Activated T-helper 17 cell treated with anti-CD3 and anti-CD28 coated beads, Interleukin-2, amount 50 U/mL, for 72 hours (primary cell): Measurements from ENCODE around the gene RIPK1. TPM values are rescaled to one million over a fixed set of nuclear protein-coding genes. Genes with fewer than 3 reads are reported as not detected.
"Not testable (repeated sequence)": the region's sequence is repeated elsewhere in the genome, so short reads cannot be mapped to it uniquely, and the experiment has no call there.

Experiments
- ATAC-seq: fragments of 150-1000 bp; cut with Tn5 transposase; replicated peaks from 2 replicates; pipeline ENCODE4 v1.10.0; 2021; ENCODE audit warnings: mild to moderate bottlenecking, moderate library complexity
- H3K27ac Mint-ChIP-seq: one replicate; pipeline ENCODE4 v1.8.0; 2022; ENCODE audit warnings: mixed read lengths
- H3K27me3 Mint-ChIP-seq: one replicate; pipeline ENCODE4 v1.8.0; 2022; ENCODE audit warnings: mixed read lengths
- H3K36me3 Mint-ChIP-seq: one replicate; pipeline ENCODE4 v1.8.0; 2022; ENCODE audit warnings: low read depth, mild to moderate bottlenecking, mixed read lengths
- H3K4me1 Mint-ChIP-seq: one replicate; pipeline ENCODE4 v1.8.0; 2022; ENCODE audit warnings: mixed read lengths
- H3K4me3 Mint-ChIP-seq: one replicate; pipeline ENCODE4 v1.8.0; 2022; ENCODE audit warnings: mild to moderate bottlenecking, mixed read lengths
- H3K9me3 Mint-ChIP-seq: one replicate; pipeline ENCODE4 v1.8.0; 2022; ENCODE audit warnings: mixed read lengths
- total RNA-seq, 2 donors: library from RNA; stranded (reverse); gene quantifications; one replicate each; pipeline ENCODE4 v1.2.3, GENCODE V29; 2022

Gene RIPK1
- total RNA-seq, 2 donors from 2014 or later = 17.5 to 18.2 TPM

- Mint-ChIP-seq H3K4me3 (no peak overlapping the region), H3K9me3 (no peaks in the 10 kb centered on the region), H3K4me1 (peaks cover 4% of the 10 kb centered on the region), H3K36me3 (peaks cover 17% of the 10 kb centered on the region), H3K27ac (no peak overlapping the region), H3K27me3 (no peaks in the 10 kb centered on the region)
- no peak for ATAC-seq
Measured at GRCh38 chr6:3144571-3144970, 76.3 kb downstream of the RIPK1 start.

GRCh38 chr6:3147914-3148757 lies 79.8 kb downstream of the RIPK1 start:
- Mint-ChIP-seq H3K9me3 (no peaks in the 10 kb centered on the region), H3K27me3 (no peaks in the 10 kb centered on the region), H3K27ac (no peak overlapping the region), H3K36me3 (peaks cover 5% of the 10 kb centered on the region), H3K4me1 (peaks cover 4% of the 10 kb centered on the region), H3K4me3 (no peak overlapping the region)
- ATAC-seq = no peak

GRCh38 chr6:3151691-3152090 lies 83.4 kb downstream of the RIPK1 start:
- no peak for ATAC-seq
- Mint-ChIP-seq H3K36me3 (peaks cover 16% of the 10 kb centered on the region), H3K27ac (no peak overlapping the region), H3K4me3 (no peak overlapping the region), H3K27me3 (peaks cover 4% of the 10 kb centered on the region), H3K9me3 (no peaks in the 10 kb centered on the region), H3K4me1 (no peaks in the 10 kb centered on the region)

GRCh38 chr6:3152689-3153088 lies 84.4 kb downstream of the RIPK1 start:
- no peaks in the 10 kb centered on the region for H3K4me1 Mint-ChIP-seq

GRCh38 chr6:3155416-3155815 lies 87.1 kb downstream of the RIPK1 start:
- H3K27ac Mint-ChIP-seq, ATAC-seq, H3K9me3 Mint-ChIP-seq, H3K27me3 Mint-ChIP-seq: not testable (repeated sequence)
- H3K36me3 Mint-ChIP-seq = peaks cover 12% of the 10 kb centered on the region
- peaks cover 12% of the 10 kb centered on the region for H3K4me1 Mint-ChIP-seq
- H3K4me3 Mint-ChIP-seq = peak overlapping the region; percentile 78

More at GRCh38 chr6:3152689-3153088, 84.4 kb downstream of the RIPK1 start:
- H3K36me3 Mint-ChIP-seq = peaks cover 12% of the 10 kb centered on the region
- peaks cover 4% of the 10 kb centered on the region for H3K27me3 Mint-ChIP-seq
- ATAC-seq = no peak
- no peak overlapping the region for H3K4me3 Mint-ChIP-seq
- no peaks in the 10 kb centered on the region for H3K9me3 Mint-ChIP-seq
- H3K27ac Mint-ChIP-seq = no peak overlapping the region

- Mint-ChIP-seq H3K36me3 (peaks cover 12% of the 10 kb centered on the region), H3K4me3 (peak overlapping the region; percentile 78), H3K4me1 (peaks cover 12% of the 10 kb centered on the region), H3K27ac (peak overlapping the region; percentile 56)
- peak; percentile 11 for ATAC-seq
- not testable (repeated sequence) for H3K27me3 Mint-ChIP-seq, H3K9me3 Mint-ChIP-seq
Measured at GRCh38 chr6:3156184-3157130, 88.2 kb downstream of the RIPK1 start.

GRCh38 chr6:3157131-3157933 lies 89.0 kb downstream of the RIPK1 start, which contains the start of gene TUBB2A:
TUBB2A (minus strand) TSS chr6:3157544; CDS start chr6:3157463, 81 bp downstream.
- H3K9me3 Mint-ChIP-seq = no peaks in the 10 kb centered on the region
- peaks cover 4% of the 10 kb centered on the region for H3K27me3 Mint-ChIP-seq
- H3K4me3 Mint-ChIP-seq = peak within 1 kb of the TSS; percentile 78
- peaks cover 12% of the 10 kb centered on the region for H3K36me3 Mint-ChIP-seq
- peak; percentile 78 for ATAC-seq
- peak within 1 kb of the TSS; percentile 56 for H3K27ac Mint-ChIP-seq
- H3K4me1 Mint-ChIP-seq = peaks cover 17% of the 10 kb centered on the region

GRCh38 chr6:3159805-3160781 lies 91.8 kb downstream of the RIPK1 start:
- peaks cover 4% of the 10 kb centered on the region for H3K27me3 Mint-ChIP-seq
- H3K9me3 Mint-ChIP-seq = no peaks in the 10 kb centered on the region
- H3K36me3 Mint-ChIP-seq = peaks cover 5% of the 10 kb centered on the region
- ATAC-seq = peak; percentile 54
- H3K4me3 Mint-ChIP-seq = peak overlapping the region; percentile 54
- peaks cover 27% of the 10 kb centered on the region for H3K4me1 Mint-ChIP-seq
- H3K27ac Mint-ChIP-seq = no peak overlapping the region

GRCh38 chr6:3162067-3162497 lies 93.8 kb downstream of the RIPK1 start:
- H3K36me3 Mint-ChIP-seq = no peaks in the 10 kb centered on the region
- no peaks in the 10 kb centered on the region for H3K27me3 Mint-ChIP-seq
- H3K4me3 Mint-ChIP-seq = peak overlapping the region; percentile 76
- no peaks in the 10 kb centered on the region for H3K9me3 Mint-ChIP-seq
- H3K27ac Mint-ChIP-seq = no peak overlapping the region
- H3K4me1 Mint-ChIP-seq = peaks cover 27% of the 10 kb centered on the region
- ATAC-seq = peak; percentile 51

- ATAC-seq = peak; percentile 67
- H3K36me3 Mint-ChIP-seq = no peaks in the 10 kb centered on the region
- no peaks in the 10 kb centered on the region for H3K9me3 Mint-ChIP-seq
- peak overlapping the region; percentile 76 for H3K4me3 Mint-ChIP-seq
- H3K4me1 Mint-ChIP-seq = peaks cover 27% of the 10 kb centered on the region
- H3K27me3 Mint-ChIP-seq = no peaks in the 10 kb centered on the region
- peak overlapping the region; percentile 58 for H3K27ac Mint-ChIP-seq
Measured at GRCh38 chr6:3162565-3163247, 94.4 kb downstream of the RIPK1 start.

GRCh38 chr6:3163248-3163594 lies 94.9 kb downstream of the RIPK1 start:
- H3K36me3 Mint-ChIP-seq = no peaks in the 10 kb centered on the region
- peaks cover 26% of the 10 kb centered on the region for H3K4me1 Mint-ChIP-seq
- no peak for ATAC-seq
- H3K4me3 Mint-ChIP-seq = peak overlapping the region; percentile 76
- no peaks in the 10 kb centered on the region for H3K27me3 Mint-ChIP-seq
- H3K27ac Mint-ChIP-seq = peak overlapping the region; percentile 58
- H3K9me3 Mint-ChIP-seq = no peaks in the 10 kb centered on the region

GRCh38 chr6:3164388-3164787 lies 96.1 kb downstream of the RIPK1 start:
- H3K27me3 Mint-ChIP-seq = no peaks in the 10 kb centered on the region
- H3K4me1 Mint-ChIP-seq = peaks cover 24% of the 10 kb centered on the region
- no peak overlapping the region for H3K27ac Mint-ChIP-seq
- no peak overlapping the region for H3K4me3 Mint-ChIP-seq
- H3K9me3 Mint-ChIP-seq = no peaks in the 10 kb centered on the region
- ATAC-seq = no peak
- no peaks in the 10 kb centered on the region for H3K36me3 Mint-ChIP-seq
